ENCODE data around the gene IGSF21.

- TF ChIP-seq CTCF (IDR thresholded peaks at IDR 0.05) (no peak), POLR2A (IDR thresholded peaks at IDR 0.05) (no peak)
Measured at GRCh38 chr1:18294437-18295176, 187.0 kb downstream of the IGSF21 start.
